ENCODE results near the gene SMURF1. TPM values are rescaled to one million over a fixed set of nuclear protein-coding genes. Genes with fewer than 3 reads are reported as not detected.

SMURF1 gene
- polyA plus RNA-seq, 1 donor from 2014 or later, result 22.9 TPM

DNA sequence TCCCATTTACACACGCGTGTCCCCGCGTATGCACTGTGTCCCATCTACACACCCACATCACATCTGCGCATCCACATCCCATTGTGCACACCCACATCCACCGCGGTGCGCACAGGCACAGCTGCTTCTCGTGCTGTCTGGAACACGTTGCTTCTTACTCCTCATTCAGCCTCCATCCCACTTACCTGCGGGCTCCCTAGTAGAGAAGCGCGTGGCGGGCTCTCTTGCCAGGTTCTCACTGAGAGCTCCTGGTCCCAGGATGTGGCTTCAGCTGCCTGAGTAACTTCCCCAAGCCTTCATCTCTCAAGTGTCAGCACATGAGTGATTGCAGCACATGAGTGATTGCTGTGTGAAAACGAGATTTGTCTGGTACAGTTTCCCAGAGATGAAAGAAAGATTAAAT is 147.8 kb downstream of the SMURF1 start:
- no peaks in the 10 kb centered on the region for H3F3A ChIP-seq (ENCODE audit: insufficient read depth, low read length, poor library complexity, severe bottlenecking)
- H3K27me3 ChIP-seq (ENCODE audit: insufficient read depth, low read depth, low read length), result no peaks in the 10 kb centered on the region
- no peaks in the 10 kb centered on the region for H3K79me2 ChIP-seq (replicated peaks; ENCODE audit: insufficient read depth, low read length)
- H2AFZ ChIP-seq (ENCODE audit: low read depth, low read length), result no peak overlapping the region
- H3K9ac ChIP-seq (ENCODE audit: low read length), result no peak overlapping the region
- no peaks in the 10 kb centered on the region for H3K9me2 ChIP-seq (ENCODE audit: insufficient read depth, low read length)
- no peak for TF ChIP-seq EP300 (conservative IDR thresholded peaks at IDR 0.05; ENCODE audit: poor library complexity, severe bottlenecking)
- H4K20me1 ChIP-seq (ENCODE audit: insufficient read depth), result no peaks in the 10 kb centered on the region
- no peak overlapping the region for H3K27ac ChIP-seq (ENCODE audit: low read length)
- H3K4me2 ChIP-seq (ENCODE audit: low read length), result no peak overlapping the region
- H3K9me3 ChIP-seq (ENCODE audit: low read length), result no peaks in the 10 kb centered on the region
- no peaks in the 10 kb centered on the region for H3K36me3 ChIP-seq (ENCODE audit: insufficient read depth, low read length)
- H3K4me3 ChIP-seq (ENCODE audit: low read length), result no peak overlapping the region

DNA sequence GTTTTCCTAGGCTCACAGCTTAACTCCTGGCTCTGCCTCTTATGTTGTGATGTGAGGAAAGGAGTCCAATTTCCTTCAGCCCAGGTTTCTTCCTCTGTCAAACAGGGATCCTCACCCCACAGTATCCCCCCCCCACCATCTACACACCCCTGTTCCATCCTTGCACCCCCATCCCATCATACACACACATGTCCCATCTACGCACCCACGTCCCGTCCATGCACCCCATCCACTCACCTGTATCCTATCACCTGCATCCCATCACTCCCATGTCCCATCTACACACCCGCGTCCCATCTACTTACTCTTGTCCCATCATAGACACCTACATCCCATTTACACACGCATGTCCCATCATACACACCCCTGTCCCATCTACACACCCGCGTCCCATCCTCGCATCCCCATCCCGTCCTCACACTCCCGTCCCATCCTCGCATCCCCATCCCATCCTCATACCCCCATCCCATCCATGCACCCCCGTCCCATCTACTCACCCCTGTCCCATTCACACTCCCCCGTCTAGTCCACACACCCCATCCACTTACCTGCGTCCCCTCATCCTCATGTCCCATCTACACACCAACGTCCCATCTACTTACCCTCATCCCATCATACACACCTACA is 148.3 kb downstream of the SMURF1 start:
- no peaks in the 10 kb centered on the region for H3K79me2 ChIP-seq (replicated peaks; ENCODE audit: insufficient read depth, low read length)
- TF ChIP-seq SMC3 (conservative IDR thresholded peaks at IDR 0.05; ENCODE audit: poor library complexity) (no peak), MXI1 (conservative IDR thresholded peaks at IDR 0.05; ENCODE audit: poor library complexity, severe bottlenecking) (no peak), POLR2AphosphoS5 (IDR thresholded peaks at IDR 0.05) (no peak), TAF1 (IDR thresholded peaks at IDR 0.05; ENCODE audit: low read depth) (no peak), EZH2 (IDR thresholded peaks at IDR 0.05; ENCODE audit: borderline replicate concordance, insufficient read depth, low read length, poor library complexity, severe bottlenecking) (no peak), RAD21 (conservative IDR thresholded peaks at IDR 0.05) (no peak), CTCF (IDR thresholded peaks at IDR 0.05; ENCODE audit: poor library complexity, severe bottlenecking) (no peak), EP300 (conservative IDR thresholded peaks at IDR 0.05; ENCODE audit: poor library complexity, severe bottlenecking) (no peak)
- TF ChIP-seq, protein P1, sequence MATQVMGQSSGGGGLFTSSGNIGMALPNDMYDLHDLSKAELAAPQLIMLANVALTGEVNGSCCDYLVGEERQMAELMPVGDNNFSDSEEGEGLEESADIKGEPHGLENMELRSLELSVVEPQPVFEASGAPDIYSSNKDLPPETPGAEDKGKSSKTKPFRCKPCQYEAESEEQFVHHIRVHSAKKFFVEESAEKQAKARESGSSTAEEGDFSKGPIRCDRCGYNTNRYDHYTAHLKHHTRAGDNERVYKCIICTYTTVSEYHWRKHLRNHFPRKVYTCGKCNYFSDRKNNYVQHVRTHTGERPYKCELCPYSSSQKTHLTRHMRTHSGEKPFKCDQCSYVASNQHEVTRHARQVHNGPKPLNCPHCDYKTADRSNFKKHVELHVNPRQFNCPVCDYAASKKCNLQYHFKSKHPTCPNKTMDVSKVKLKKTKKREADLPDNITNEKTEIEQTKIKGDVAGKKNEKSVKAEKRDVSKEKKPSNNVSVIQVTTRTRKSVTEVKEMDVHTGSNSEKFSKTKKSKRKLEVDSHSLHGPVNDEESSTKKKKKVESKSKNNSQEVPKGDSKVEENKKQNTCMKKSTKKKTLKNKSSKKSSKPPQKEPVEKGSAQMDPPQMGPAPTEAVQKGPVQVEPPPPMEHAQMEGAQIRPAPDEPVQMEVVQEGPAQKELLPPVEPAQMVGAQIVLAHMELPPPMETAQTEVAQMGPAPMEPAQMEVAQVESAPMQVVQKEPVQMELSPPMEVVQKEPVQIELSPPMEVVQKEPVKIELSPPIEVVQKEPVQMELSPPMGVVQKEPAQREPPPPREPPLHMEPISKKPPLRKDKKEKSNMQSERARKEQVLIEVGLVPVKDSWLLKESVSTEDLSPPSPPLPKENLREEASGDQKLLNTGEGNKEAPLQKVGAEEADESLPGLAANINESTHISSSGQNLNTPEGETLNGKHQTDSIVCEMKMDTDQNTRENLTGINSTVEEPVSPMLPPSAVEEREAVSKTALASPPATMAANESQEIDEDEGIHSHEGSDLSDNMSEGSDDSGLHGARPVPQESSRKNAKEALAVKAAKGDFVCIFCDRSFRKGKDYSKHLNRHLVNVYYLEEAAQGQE (IDR thresholded peaks at IDR 0.05; ENCODE audit: borderline replicate concordance), result no peak
- no peak overlapping the region for H3K9ac ChIP-seq (ENCODE audit: low read length)

More for the DNA sequence above, 148.3 kb downstream of the SMURF1 start:
- Histone ChIP-seq H3K27me3 (ENCODE audit: insufficient read depth, low read depth, low read length) (no peaks in the 10 kb centered on the region), H3K4me2 (ENCODE audit: low read length) (no peak overlapping the region), H2AFZ (ENCODE audit: low read depth, low read length) (no peak overlapping the region), H3K27ac (ENCODE audit: low read length) (no peak overlapping the region), H3K9me2 (ENCODE audit: insufficient read depth, low read length) (no peaks in the 10 kb centered on the region), H3K36me3 (ENCODE audit: insufficient read depth, low read length) (no peaks in the 10 kb centered on the region), H3K4me3 (ENCODE audit: low read length) (no peak overlapping the region), H3F3A (ENCODE audit: insufficient read depth, low read length, poor library complexity, severe bottlenecking) (no peaks in the 10 kb centered on the region), H4K20me1 (ENCODE audit: insufficient read depth) (no peaks in the 10 kb centered on the region), H3K9me3 (ENCODE audit: low read length) (no peaks in the 10 kb centered on the region)
